PC-3 (cell line): ENCODE results near the gene SPACA6. TPM values are rescaled to one million over a fixed set of nuclear protein-coding genes. Genes with fewer than 3 reads are reported as not detected.
A peak's percentile ranks its signal among the peaks of the same experiment; 100 is the strongest.

Experiments
- ATAC-seq: fragments of 200-7000 bp; cut with Tn5 transposase; 2 replicates; pipeline ENCODE4 v1.9.1; 2020; ENCODE audit warnings: mild to moderate bottlenecking, moderate library complexity
- BruUV-seq: library from RNA; stranded (reverse); fragments of 400-500 nt; replicated peaks from 2 replicates; lab custom pipeline; 2021; lab: Mats Ljungman, UMichigan
- CTCF ChIA-PET: fragments of 300-600 bp; sonication (Branson Sonifier 250); formaldehyde crosslinking; loops from one replicate; lab custom pipeline; 2022; ENCODE audit warnings: antibody characterized with exemption; lab: Charles Lee
- POLR2A ChIA-PET: fragments of 300-600 bp; sonication (Branson Sonifier 250); formaldehyde crosslinking; loops from one replicate; lab custom pipeline; 2022; ENCODE audit warnings: antibody characterized with exemption; ENCODE audit not compliant: unreplicated experiment; lab: Charles Lee
- DNase-seq: peaks from one replicate; pipeline ENCODE4 v3.0.0-alpha.2; 2015
- H2AFZ ChIP-seq: fragments of 300-600 bp; sonication (generic); 2 replicates; pipeline ENCODE4 v1.6.0; 2016; ENCODE audit warnings: antibody characterized with exemption, low read length
- H3F3A ChIP-seq: fragments of 300-600 bp; sonication (generic); one replicate; pipeline ENCODE4 v1.6.0; 2017; ENCODE audit warnings: antibody characterized with exemption, low read length, control low read depth, mild to moderate bottlenecking; ENCODE audit not compliant: unreplicated experiment
- H3K27ac ChIP-seq: fragments of 300-600 bp; sonication (generic); 2 replicates; pipeline ENCODE4 v1.5.1; 2016; ENCODE audit warnings: mild to moderate bottlenecking, low read length
- H3K27me3 ChIP-seq: fragments of 300-600 bp; sonication (generic); 2 replicates; pipeline ENCODE4 v1.6.1; 2016; ENCODE audit warnings: low read length, mixed read lengths
- H3K36me3 ChIP-seq: fragments of 300-600 bp; sonication (generic); 2 replicates; pipeline ENCODE4 v1.6.1; 2016; ENCODE audit warnings: low read depth, mixed run types, low read length, mixed read lengths
- H3K4me1 ChIP-seq: fragments of 300-600 bp; sonication (generic); 2 replicates; pipeline ENCODE4 v1.5.1; 2016; ENCODE audit warnings: low read length; ENCODE audit not compliant: insufficient read depth
- H3K4me2 ChIP-seq: fragments of 300-600 bp; sonication (generic); 2 replicates; pipeline ENCODE4 v1.6.0; 2016; ENCODE audit warnings: low read length
- H3K4me3 ChIP-seq: fragments of 300-600 bp; sonication (generic); 2 replicates; pipeline ENCODE4 v1.5.1; 2016; ENCODE audit warnings: mild to moderate bottlenecking, low read length, mixed read lengths
- H3K79me2 ChIP-seq: fragments of 300-600 bp; sonication (generic); 2 replicates; pipeline ENCODE4 v1.6.1; 2017; ENCODE audit warnings: low read length, mixed read lengths
- H3K9ac ChIP-seq: fragments of 300-600 bp; sonication (generic); 2 replicates; pipeline ENCODE4 v1.6.0; 2016; ENCODE audit warnings: mild to moderate bottlenecking, low read length
- H3K9me2 ChIP-seq: fragments of 300-600 bp; sonication (generic); replicated peaks from 2 replicates; pipeline ENCODE4 v1.6.1; 2016; ENCODE audit warnings: mixed run types, low read length, mixed read lengths
- H3K9me3 ChIP-seq: fragments of 300-600 bp; sonication (generic); 2 replicates; pipeline ENCODE4 v1.6.1; 2016; ENCODE audit warnings: low read length, mixed read lengths
- H4K20me1 ChIP-seq: fragments of 300-600 bp; sonication (generic); 2 replicates; pipeline ENCODE4 v1.6.1; 2016; ENCODE audit warnings: low read length, mixed read lengths
- EZH2 ChIP-seq: fragments of 300-600 bp; sonication (generic); IDR thresholded peaks from one replicate; pipeline ENCODE4 v1.6.1; 2017; ENCODE audit warnings: antibody characterized with exemption, mild to moderate bottlenecking, low read length; ENCODE audit not compliant: unreplicated experiment
- EZH2phosphoT487 ChIP-seq: fragments of 300-600 bp; sonication (generic); IDR thresholded peaks from 2 replicates; pipeline ENCODE4 v1.6.1; 2018; ENCODE audit warnings: mild to moderate bottlenecking, antibody characterized with exemption, low read length, borderline replicate concordance
- intact Hi-C: fragments of 100-400 bp; cut with micrococcal nuclease; formaldehyde crosslinking; loops from 2 replicates; pipeline ENCODE4 v1.9.0; 2023
- total RNA-seq: library from RNA; depleted of rRNA; stranded (reverse); fragments of >200 nt; gene quantifications from 2 replicates; pipeline ENCODE4 v1.2.3, GENCODE V29; 2014
- TF ChIP-seq, protein P1 (sequence below): fragments of 300-600 bp; sonication (generic); conservative IDR thresholded peaks from 2 replicates; pipeline ENCODE4 v1.5.1; 2017; ENCODE audit warnings: antibody characterized with exemption, low read depth, mild to moderate bottlenecking, low read length

SPACA6 gene
- total RNA-seq, 1 experiment from 2014 or later = 10.1 TPM

DNA sequence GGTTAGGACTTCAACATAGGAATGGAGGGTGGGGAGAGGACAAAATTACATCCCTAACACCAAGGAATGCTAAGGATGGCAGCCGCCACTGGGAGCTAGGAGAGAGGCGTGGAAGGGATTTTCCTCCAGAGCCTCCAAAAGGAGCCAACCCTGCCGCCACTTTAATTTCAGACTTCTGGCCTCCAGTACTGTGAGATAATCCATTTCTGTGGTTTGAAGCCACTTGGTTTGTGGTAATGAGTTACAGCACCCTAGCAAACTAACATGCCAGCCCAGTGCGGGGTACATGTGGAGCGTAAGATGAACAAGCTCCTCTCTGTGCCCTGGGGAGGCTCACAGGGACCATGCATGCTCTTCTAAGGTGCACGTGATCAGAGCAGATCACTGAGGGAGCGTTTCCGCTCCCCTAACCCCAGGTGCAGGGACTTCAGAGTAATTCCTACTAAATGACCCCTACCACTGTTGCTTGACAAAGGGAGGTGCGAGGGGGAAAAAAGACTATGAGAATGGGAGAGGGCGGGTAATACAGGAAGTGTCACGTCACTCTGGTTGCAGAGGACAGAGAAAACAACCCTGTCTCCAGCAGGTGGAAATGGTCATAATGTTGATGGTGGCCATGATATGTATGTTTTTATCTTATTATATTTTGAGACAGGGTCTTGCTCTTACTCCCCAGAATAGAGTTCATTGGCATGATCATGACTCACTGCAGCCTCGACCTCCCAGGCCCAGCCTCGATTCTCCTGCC lies 46.5 kb downstream of the SPACA6 start:
- no peaks in the 10 kb centered on the region for H3K9me2 ChIP-seq
- H3K4me3 ChIP-seq = no peak overlapping the region
- H3K4me2 ChIP-seq = no peak overlapping the region
- ChIA-PET CTCF (no interaction called here), POLR2A (no interaction called here)
- intact Hi-C loops = no loop called here
- no TSS peak for BruUV-seq
- no peak overlapping the region for H3K9ac ChIP-seq
- TF ChIP-seq EZH2 = no peak
- no peak for TF ChIP-seq EZH2phosphoT487
- TF ChIP-seq, protein P1, sequence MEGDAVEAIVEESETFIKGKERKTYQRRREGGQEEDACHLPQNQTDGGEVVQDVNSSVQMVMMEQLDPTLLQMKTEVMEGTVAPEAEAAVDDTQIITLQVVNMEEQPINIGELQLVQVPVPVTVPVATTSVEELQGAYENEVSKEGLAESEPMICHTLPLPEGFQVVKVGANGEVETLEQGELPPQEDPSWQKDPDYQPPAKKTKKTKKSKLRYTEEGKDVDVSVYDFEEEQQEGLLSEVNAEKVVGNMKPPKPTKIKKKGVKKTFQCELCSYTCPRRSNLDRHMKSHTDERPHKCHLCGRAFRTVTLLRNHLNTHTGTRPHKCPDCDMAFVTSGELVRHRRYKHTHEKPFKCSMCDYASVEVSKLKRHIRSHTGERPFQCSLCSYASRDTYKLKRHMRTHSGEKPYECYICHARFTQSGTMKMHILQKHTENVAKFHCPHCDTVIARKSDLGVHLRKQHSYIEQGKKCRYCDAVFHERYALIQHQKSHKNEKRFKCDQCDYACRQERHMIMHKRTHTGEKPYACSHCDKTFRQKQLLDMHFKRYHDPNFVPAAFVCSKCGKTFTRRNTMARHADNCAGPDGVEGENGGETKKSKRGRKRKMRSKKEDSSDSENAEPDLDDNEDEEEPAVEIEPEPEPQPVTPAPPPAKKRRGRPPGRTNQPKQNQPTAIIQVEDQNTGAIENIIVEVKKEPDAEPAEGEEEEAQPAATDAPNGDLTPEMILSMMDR = no peak
- H3K27ac ChIP-seq = no peak overlapping the region
- H3K4me1 ChIP-seq = no peaks in the 10 kb centered on the region
- H4K20me1 ChIP-seq = no peaks in the 10 kb centered on the region
- ATAC-seq (no peak), DNase-seq (no peak)
- H3K27me3 ChIP-seq = peaks cover 30% of the 10 kb centered on the region
- H3K36me3 ChIP-seq = no peaks in the 10 kb centered on the region
- no peaks in the 10 kb centered on the region for H3K79me2 ChIP-seq
- no peaks in the 10 kb centered on the region for H3K9me3 ChIP-seq
- H3F3A ChIP-seq = no peaks in the 10 kb centered on the region
- no peak overlapping the region for H2AFZ ChIP-seq

DNA sequence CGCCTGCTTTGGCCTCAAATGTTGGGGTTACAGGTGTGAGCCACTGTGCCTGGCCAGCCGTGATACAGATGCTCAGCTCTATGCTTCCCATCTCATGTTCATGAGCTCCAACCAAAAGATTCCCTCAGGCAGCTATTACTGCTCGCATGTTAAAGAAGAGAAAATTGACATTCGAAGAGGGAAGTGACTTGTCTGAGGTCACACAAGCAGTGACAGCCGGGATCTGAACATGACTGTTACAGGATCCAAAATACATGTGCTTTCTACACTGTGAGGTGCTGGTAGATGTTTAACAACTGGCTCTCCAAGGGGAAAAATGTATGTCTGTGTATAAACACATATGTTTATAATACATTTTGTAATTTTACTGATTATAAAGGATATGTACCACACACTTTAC lies 47.2 kb downstream of the SPACA6 start:
- Histone ChIP-seq H3K27me3 (peaks cover 27% of the 10 kb centered on the region), H3K9ac (no peak overlapping the region), H3K4me2 (no peak overlapping the region), H3K9me2 (no peaks in the 10 kb centered on the region), H4K20me1 (no peaks in the 10 kb centered on the region), H3F3A (no peaks in the 10 kb centered on the region), H3K9me3 (no peaks in the 10 kb centered on the region), H2AFZ (no peak overlapping the region), H3K4me1 (no peaks in the 10 kb centered on the region), H3K36me3 (no peaks in the 10 kb centered on the region), H3K79me2 (no peaks in the 10 kb centered on the region), H3K4me3 (no peak overlapping the region), H3K27ac (no peak overlapping the region)
- CTCF ChIA-PET = no interaction called here
- DNase-seq (no peak), ATAC-seq (no peak)
- intact Hi-C loops = no loop called here
- TF ChIP-seq, protein P1 = no peak
- TF ChIP-seq EZH2phosphoT487 = no peak
- no peak for TF ChIP-seq EZH2
- POLR2A ChIA-PET = no interaction called here
- BruUV-seq = no TSS peak

DNA sequence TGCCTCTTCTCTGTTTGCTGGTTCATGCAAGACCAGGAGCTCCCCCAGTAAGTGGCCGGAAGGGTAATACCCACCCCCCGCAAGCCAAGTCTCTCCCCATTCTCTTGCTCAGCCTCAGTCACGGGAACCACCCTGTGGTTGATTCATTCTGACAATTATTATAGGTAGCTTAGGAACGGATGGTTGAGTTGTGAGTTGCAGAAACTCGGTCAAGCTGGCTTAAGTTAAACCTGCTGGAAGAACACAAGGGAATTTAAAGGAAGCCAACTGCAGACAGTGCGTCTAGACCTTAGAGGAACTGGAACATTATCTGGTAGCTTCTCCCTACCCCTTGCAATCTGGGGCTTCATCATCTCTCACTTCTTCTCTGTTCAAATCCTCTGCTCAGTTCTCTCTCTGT lies 49.7 kb downstream of the SPACA6 start:
- intact Hi-C loops = no loop called here
- H3K79me2 ChIP-seq = no peaks in the 10 kb centered on the region
- BruUV-seq = no TSS peak
- peaks cover 11% of the 10 kb centered on the region; the same call in 1 of the 2 replicates for H3K27me3 ChIP-seq
- DNase-seq (peak; percentile 42), ATAC-seq (no peak)
- TF ChIP-seq, protein P1 = no peak
- TF ChIP-seq EZH2 (no peak), EZH2phosphoT487 (no peak)
- no peak overlapping the region for H3K9ac ChIP-seq
- no peak overlapping the region for H3K4me3 ChIP-seq
- no peaks in the 10 kb centered on the region for H4K20me1 ChIP-seq
- no peaks in the 10 kb centered on the region for H3K36me3 ChIP-seq
- no peak overlapping the region for H2AFZ ChIP-seq
- POLR2A ChIA-PET = no interaction called here
- no peaks in the 10 kb centered on the region for H3K4me1 ChIP-seq
- H3K27ac ChIP-seq = no peak overlapping the region
- no peaks in the 10 kb centered on the region for H3K9me3 ChIP-seq
- CTCF ChIA-PET = interaction anchor here (0.6 kb wide), 1 partner anchor 20 kb away, joined by 5 read pairs; no protein-coding TSS in a partner anchor
- no peaks in the 10 kb centered on the region for H3K9me2 ChIP-seq
- H3F3A ChIP-seq = no peaks in the 10 kb centered on the region
- no peak overlapping the region for H3K4me2 ChIP-seq
